Measurements from ENCODE around the gene PDCD1.

PDCD1 gene

DNA sequence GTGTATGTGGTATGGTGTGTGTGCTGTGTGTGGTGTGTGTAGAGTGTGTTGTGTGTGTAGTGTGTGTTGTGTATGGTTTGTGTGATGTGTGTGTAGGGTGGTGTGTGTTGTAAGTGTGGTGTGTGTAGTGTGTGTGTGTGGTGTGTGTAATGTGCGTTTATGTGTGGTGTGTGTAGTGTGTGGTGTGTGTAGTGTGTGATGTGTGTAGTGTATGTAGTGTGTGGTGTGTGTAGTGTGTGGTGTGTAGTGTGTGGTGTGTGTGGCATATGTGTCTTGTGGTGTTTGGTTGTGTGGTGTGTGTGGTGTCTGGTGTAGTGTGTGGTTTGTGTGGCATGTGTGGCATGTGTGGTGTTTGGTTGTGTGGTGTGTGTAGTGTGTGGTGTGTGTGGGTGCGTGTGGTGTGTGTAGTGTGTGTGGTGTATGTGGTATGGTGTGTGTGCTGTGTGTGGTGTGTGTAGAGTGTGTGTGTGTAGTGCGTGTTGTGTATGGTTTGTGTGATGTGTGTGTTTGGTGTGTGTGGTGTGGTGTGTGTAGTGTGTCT, 6.8 kb upstream of the PDCD1 start:
- no peak for DNase-seq (ENCODE audit: extremely low read depth, low read depth)
- TF ChIP-seq, protein P1, sequence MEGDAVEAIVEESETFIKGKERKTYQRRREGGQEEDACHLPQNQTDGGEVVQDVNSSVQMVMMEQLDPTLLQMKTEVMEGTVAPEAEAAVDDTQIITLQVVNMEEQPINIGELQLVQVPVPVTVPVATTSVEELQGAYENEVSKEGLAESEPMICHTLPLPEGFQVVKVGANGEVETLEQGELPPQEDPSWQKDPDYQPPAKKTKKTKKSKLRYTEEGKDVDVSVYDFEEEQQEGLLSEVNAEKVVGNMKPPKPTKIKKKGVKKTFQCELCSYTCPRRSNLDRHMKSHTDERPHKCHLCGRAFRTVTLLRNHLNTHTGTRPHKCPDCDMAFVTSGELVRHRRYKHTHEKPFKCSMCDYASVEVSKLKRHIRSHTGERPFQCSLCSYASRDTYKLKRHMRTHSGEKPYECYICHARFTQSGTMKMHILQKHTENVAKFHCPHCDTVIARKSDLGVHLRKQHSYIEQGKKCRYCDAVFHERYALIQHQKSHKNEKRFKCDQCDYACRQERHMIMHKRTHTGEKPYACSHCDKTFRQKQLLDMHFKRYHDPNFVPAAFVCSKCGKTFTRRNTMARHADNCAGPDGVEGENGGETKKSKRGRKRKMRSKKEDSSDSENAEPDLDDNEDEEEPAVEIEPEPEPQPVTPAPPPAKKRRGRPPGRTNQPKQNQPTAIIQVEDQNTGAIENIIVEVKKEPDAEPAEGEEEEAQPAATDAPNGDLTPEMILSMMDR (IDR thresholded peaks at IDR 0.05; ENCODE audit: low read depth, low read length) = no peak

DNA sequence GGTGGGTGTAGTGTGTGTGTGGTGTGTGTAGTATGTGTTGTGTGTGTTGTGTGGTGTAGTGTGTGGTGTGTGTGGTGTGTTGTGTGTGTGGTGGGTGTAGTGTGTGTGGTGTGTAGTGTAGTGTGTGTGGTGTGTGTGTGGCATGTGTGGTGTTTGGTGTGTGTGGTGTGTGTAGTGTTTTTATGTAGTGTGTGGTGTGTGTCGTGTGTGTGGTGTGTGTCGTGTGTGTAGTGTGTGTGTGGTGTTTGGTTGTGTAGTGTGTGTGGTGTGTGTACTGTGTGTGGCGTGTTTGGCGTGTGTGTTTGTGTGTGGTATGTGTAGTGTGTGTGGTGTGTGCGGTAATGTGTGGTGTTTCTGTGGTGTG, 6.1 kb upstream of the PDCD1 start:
- TF ChIP-seq, protein P1 (IDR thresholded peaks at IDR 0.05; ENCODE audit: low read depth, low read length) = no peak
- DNase-seq (ENCODE audit: extremely low read depth, low read depth) = no peak

DNA sequence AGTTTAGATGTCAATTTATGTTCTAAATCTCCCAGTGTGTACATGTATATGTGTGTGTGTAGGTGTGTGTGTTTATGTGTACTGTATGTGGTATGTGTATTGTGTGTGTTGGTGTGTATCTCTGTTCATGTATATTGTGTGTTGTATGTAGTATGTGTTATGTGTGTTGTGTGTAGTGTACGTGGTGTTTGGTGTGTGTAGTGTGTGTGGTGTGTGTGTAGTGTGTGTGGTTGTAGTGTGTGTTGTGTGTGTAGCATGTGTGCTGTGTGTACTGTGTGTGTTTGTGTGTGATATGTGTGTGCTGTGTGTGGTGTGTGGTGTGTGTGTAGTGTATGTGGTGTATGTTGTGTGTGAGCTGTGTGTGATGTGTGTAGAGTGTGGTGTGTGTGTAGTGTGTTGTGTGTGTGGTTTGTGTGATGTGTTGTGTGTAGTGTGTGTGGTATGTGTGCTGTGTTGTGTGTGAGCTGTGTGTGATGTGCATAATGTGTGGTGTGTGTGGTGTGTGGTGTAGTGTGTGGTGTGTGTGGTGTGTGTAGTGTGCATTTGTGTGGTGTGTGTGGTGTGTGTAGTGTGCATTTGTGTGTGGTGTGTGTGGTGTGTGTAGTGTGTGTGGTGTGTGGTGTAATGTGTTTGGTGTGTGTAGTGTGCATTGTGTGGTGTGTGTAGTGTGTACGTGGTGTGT, 5.6 kb upstream of the PDCD1 start:
- DNase-seq (ENCODE audit: extremely low read depth, low read depth) = no peak
- TF ChIP-seq, protein P1 (IDR thresholded peaks at IDR 0.05; ENCODE audit: low read depth, low read length) = no peak

DNA sequence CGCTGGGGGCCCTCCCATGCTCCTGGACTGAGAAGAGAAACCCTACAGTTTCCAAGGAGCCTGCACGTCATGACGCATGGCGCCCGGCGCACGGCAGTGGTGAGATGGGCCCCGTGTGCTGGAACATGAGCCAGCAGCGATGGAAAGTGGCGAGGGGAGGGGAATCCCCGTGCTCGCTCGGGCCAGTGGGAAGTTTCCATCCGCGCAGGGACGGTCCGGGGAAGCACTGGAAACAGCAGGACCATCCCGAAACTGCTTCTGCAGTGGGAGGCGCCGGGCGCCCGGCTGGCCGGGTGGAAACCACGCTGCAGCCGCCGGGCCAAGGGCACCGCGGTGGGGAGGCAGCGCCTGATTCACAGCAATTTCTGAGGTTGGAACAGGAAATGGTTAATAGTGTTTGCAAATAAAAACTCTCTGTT, 4.9 kb upstream of the PDCD1 start:
- TF ChIP-seq, protein P1 (IDR thresholded peaks at IDR 0.05; ENCODE audit: low read depth, low read length) = no peak
- no peak for DNase-seq (ENCODE audit: extremely low read depth, low read depth)

DNA sequence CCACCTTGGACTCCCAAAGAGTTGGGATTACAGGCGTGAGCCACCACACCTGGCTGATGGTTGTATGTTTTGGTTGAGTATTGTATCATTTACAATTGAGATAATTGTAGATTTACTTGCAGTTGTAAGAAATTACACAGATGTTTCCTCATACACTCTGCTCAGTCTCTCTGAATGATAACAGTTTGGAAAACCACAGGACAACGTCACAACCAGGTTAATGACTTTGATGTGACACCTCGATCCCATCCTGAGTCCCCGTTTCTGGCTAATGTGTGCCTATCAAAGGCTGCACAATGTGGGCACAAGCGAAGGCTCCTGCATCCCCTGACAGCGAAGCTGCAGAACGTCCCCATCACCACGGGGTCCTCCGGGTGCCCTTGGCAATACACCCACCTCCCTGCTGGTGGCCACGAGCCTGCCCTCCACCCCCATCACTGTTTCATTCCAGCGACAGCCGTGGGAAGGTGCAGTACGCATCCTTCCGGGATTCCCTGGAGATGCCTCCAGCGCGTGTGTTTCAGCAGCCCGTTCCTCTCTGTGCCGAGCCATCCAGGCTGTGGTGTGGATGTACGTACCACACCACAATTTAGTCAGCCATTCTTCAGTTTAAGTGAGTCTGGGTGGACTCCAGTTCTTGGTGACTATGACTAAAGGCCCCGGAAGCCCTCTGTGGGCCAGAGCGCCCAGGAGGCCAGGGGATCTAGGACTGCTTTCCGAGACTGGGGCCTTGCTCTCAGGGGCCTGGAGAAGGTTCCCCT, 4.3 kb upstream of the PDCD1 start:
- DNase-seq (ENCODE audit: extremely low read depth, low read depth) = no peak
- TF ChIP-seq, protein P1 (IDR thresholded peaks at IDR 0.05; ENCODE audit: low read depth, low read length) = no peak

DNA sequence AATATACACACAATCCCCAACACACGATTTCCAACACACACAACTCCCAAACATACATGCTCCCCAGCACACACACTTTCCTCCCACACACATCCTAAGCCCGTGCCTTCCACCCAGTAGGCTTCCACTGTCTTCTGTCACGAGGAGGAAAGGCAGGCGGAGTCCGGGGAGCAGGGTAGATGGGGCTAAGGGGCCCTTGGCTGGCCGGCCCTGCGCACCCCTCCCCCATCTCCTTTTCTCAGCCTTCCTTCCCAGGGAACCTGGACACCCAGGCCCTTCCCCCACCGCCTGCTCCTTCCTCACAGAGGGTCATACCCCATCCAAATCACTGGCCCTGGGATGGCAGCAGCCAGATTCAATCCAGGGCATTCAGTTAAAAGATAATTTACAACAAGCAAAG, 3.4 kb upstream of the PDCD1 start:
- TF ChIP-seq, protein P1 (IDR thresholded peaks at IDR 0.05; ENCODE audit: low read depth, low read length) = no peak
- no peak for DNase-seq (ENCODE audit: extremely low read depth, low read depth)

DNA sequence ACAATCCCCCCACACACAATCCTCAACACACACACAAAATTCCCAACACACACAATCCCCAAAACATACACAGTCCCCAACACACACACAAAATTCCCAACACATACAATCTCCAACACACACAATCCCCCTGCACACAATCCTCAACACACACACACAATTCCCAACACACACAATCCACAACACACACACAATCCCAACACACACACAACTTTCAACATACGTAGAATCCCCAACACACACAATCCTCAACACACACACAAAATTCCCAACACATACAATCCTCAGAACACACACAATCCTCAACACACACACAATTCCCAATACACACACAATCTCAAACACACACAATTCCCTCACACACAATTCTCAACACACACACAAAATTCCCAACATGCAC, 2.6 kb upstream of the PDCD1 start:
- TF ChIP-seq, protein P1 (IDR thresholded peaks at IDR 0.05; ENCODE audit: low read depth, low read length) = no peak
- DNase-seq (ENCODE audit: extremely low read depth, low read depth) = no peak

Measured in AG09319 (cell line).